Measurements from ENCODE around the gene HOOK2. TPM values are rescaled to one million over a fixed set of nuclear protein-coding genes. Genes with fewer than 3 reads are reported as not detected.
A peak's percentile ranks its signal among the peaks of the same experiment; 100 is the strongest.

Gene HOOK2
- total and polyA plus RNA-seq, 9 of the 15 experiments (the other 6 are each of a cell fraction or from before 2014, with no cell fraction given) = 1.3 to 17.2 (median 9.9) TPM

DNA sequence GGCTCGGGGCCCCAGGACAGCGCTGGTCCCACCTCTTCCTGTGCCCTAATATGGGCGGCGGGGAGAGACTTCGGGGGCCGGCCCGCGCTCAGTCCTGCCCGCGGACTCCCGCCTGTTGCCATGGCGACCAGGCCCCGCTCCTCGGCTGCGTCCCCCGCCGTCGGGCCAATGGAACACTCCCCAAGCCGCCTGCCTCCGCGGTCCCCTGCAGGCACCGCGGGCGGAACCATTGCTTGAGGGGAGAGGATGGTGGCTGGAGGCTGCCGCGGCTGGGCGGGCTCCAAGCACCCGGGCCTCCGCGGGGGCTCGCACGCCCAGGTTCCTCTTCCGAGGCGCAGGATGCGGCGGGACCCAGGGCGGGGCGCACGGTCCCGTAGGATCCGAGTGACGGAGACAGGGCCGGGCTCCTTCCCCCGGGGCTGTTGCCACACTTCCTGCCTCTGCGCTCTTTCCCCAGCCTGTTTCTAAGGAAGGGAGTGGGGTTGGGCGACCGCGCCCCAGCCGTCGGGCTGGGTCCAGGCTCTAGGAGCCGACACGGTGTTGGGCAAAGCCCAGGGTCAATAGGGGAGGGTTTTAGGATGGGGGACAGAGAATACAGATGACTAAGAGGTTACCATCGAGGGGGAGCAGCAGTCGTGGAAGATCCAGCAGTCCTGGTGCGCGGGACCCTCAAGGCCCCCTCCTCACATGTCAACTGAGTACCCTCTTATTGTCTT lies 14.7 kb upstream of the HOOK2 start (continued):
- TF ChIP-seq, protein P1, sequence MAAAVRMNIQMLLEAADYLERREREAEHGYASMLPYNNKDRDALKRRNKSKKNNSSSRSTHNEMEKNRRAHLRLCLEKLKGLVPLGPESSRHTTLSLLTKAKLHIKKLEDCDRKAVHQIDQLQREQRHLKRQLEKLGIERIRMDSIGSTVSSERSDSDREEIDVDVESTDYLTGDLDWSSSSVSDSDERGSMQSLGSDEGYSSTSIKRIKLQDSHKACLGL (CRISPR knock-in tag; IDR thresholded peaks at IDR 0.05; ENCODE audit: borderline replicate concordance, poor library complexity, severe bottlenecking) = no peak
- TF ChIP-seq RFX1 (IDR thresholded peaks at IDR 0.05) = peak; percentile 99
- TF ChIP-seq HDAC2 (IDR thresholded peaks at IDR 0.05) = peak; percentile 75; the same call in 1 of the 2 replicates
- no peak for TF ChIP-seq KDM2B (CRISPR knock-in tag; IDR thresholded peaks at IDR 0.05)
- peak; percentile 70 for TF ChIP-seq NUFIP1 (IDR thresholded peaks at IDR 0.05; ENCODE audit: partially characterized antibody)
- peak; percentile 87 for TF ChIP-seq SP1 (CRISPR knock-in tag; IDR thresholded peaks at IDR 0.05)
- TF ChIP-seq ERF (CRISPR knock-in tag; IDR thresholded peaks at IDR 0.05) = 0 out of 2 replicates have a peak, but pooled peaks have one; percentile 7
- TF ChIP-seq, protein P2, sequence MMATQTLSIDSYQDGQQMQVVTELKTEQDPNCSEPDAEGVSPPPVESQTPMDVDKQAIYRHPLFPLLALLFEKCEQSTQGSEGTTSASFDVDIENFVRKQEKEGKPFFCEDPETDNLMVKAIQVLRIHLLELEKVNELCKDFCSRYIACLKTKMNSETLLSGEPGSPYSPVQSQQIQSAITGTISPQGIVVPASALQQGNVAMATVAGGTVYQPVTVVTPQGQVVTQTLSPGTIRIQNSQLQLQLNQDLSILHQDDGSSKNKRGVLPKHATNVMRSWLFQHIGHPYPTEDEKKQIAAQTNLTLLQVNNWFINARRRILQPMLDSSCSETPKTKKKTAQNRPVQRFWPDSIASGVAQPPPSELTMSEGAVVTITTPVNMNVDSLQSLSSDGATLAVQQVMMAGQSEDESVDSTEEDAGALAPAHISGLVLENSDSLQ (IDR thresholded peaks at IDR 0.05) = no peak
- TF ChIP-seq ZSCAN32 (CRISPR knock-in tag; IDR thresholded peaks at IDR 0.05) = peak; percentile 19; the same call in 1 of the 2 replicates
- TF ChIP-seq, protein P3, sequence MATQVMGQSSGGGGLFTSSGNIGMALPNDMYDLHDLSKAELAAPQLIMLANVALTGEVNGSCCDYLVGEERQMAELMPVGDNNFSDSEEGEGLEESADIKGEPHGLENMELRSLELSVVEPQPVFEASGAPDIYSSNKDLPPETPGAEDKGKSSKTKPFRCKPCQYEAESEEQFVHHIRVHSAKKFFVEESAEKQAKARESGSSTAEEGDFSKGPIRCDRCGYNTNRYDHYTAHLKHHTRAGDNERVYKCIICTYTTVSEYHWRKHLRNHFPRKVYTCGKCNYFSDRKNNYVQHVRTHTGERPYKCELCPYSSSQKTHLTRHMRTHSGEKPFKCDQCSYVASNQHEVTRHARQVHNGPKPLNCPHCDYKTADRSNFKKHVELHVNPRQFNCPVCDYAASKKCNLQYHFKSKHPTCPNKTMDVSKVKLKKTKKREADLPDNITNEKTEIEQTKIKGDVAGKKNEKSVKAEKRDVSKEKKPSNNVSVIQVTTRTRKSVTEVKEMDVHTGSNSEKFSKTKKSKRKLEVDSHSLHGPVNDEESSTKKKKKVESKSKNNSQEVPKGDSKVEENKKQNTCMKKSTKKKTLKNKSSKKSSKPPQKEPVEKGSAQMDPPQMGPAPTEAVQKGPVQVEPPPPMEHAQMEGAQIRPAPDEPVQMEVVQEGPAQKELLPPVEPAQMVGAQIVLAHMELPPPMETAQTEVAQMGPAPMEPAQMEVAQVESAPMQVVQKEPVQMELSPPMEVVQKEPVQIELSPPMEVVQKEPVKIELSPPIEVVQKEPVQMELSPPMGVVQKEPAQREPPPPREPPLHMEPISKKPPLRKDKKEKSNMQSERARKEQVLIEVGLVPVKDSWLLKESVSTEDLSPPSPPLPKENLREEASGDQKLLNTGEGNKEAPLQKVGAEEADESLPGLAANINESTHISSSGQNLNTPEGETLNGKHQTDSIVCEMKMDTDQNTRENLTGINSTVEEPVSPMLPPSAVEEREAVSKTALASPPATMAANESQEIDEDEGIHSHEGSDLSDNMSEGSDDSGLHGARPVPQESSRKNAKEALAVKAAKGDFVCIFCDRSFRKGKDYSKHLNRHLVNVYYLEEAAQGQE (IDR thresholded peaks at IDR 0.05; ENCODE audit: borderline replicate concordance) = no peak
- TF ChIP-seq, protein P3 (CRISPR knock-in tag; IDR thresholded peaks at IDR 0.05; ENCODE audit: low read depth) = no peak
- TF ChIP-seq, protein P4, sequence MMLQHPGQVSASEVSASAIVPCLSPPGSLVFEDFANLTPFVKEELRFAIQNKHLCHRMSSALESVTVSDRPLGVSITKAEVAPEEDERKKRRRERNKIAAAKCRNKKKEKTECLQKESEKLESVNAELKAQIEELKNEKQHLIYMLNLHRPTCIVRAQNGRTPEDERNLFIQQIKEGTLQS (IDR thresholded peaks at IDR 0.05) = peak; percentile 23; the same call in 1 of the 2 replicates
- TF ChIP-seq, protein P4 (CRISPR knock-in tag; conservative IDR thresholded peaks at IDR 0.05) = no peak
- TF ChIP-seq, protein P5, sequence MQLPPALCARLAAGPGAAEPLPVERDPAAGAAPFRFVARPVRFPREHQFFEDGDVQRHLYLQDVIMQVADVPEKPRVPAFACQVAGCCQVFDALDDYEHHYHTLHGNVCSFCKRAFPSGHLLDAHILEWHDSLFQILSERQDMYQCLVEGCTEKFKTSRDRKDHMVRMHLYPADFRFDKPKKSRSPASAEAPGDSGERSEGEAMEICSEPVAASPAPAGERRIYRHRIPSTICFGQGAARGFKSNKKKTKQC (CRISPR knock-in tag; IDR thresholded peaks at IDR 0.05) = no peak
- no peak for TF ChIP-seq BRD9 (IDR thresholded peaks at IDR 0.05; ENCODE audit: low read depth, partially characterized antibody)
- peak; percentile 22; the same call in 1 of the 2 replicates for TF ChIP-seq CBFA2T3 (IDR thresholded peaks at IDR 0.05)
- peak; percentile 94 for TF ChIP-seq BHLHE40 (IDR thresholded peaks at IDR 0.05; ENCODE audit: low read length)
- no peak for TF ChIP-seq ZNF316 (IDR thresholded peaks at IDR 0.05)
